ENCODE measurements around the gene THSD4.
"Not testable (repeated sequence)": the region's sequence is repeated elsewhere in the genome, so short reads cannot be mapped to it uniquely, and the experiment has no call there.

THSD4 gene

DNA sequence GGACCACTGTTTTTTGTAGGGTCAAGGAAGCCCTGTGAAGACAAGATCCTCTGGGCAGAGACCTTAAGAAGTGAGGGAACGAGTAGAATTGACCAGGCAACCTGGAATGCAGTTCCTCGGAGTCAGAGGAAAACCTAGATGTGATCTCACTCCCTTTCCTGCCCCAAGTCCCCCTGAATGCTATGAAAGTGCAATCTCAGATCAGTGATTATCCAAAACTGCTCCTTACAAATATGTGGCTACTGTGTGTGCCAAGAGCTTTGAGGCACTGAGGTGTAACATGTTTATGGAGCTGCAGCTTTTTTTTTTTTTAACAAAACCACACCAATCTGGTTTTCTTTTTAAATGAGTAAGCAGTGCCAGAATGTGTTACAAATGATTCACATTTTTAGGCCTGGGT lies 35.8 kb downstream of the THSD4 start:
- DNase-seq, result no peak

DNA sequence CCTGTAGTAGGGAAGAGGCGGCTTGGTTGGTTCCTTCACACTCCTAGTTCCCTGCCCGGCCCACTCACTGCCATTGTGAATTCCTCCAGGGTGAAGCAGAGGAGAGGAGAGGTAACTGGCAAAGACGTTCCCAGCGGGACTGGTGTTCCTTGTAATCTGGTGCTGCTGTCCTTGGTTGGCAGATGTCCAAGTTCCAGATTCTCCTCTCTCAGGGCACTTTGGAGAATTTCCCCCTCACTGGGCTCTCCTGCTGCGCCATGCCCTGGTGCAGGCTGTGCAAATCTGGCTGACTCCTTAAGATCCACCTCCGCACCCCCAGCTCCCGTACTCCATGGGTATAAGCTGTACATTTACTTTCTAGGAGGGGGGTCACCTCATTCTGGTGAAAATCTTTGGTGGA lies 37.3 kb downstream of the THSD4 start:
- no peak for DNase-seq

GRCh38 chr15:71153823-71154524 lies 38.7 kb downstream of the THSD4 start:
- peak; percentile 10 for DNase-seq

- no peak for DNase-seq
Measured at GRCh38 chr15:71154607-71155200, 39.4 kb downstream of the THSD4 start.

- no peak for DNase-seq
Measured at GRCh38 chr15:71155534-71155933, 40.3 kb downstream of the THSD4 start.

DNA sequence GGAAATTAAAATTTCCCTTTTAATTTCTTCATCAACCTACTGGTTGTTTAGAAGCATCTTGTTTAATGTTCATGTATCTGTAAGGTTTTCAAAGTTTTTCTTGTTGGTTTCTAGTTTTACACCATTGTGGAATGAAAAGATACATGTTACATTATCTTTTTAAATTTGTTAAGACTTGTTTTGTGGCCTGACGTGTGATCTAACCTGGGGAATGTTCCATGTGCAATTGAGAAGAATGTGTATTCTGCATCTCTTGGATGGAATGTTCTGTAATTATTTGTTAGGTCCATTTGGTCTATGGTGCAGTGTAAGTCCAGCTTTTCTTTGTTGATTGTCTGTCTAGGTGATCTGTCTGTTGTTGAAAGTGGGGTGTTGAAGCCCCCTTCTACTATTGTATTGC lies 45.7 kb downstream of the THSD4 start:
- DNase-seq, result no peak

GRCh38 chr15:71162309-71162708 lies 47.0 kb downstream of the THSD4 start:
- DNase-seq, result no peak

DNA sequence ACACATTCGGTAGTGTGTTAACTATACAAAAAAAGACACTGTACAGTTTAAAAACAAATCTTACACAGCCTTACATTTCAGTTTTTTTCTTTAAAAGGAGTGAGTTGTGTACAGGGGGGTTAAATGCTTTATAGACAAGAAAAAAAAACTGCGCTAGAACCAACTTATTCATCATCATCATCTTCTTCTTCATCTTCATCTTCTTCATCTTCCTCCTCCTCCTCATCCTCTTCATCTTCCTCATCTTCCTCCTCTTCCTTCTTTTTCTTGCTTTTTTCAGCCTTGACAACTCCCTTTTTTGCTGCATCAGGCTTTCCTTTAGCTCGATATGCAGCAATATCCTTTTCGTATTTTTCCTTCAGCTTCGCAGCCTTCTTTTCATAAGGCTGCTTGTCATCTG lies 49.3 kb downstream of the THSD4 start:
- not testable (repeated sequence) for DNase-seq

DNA sequence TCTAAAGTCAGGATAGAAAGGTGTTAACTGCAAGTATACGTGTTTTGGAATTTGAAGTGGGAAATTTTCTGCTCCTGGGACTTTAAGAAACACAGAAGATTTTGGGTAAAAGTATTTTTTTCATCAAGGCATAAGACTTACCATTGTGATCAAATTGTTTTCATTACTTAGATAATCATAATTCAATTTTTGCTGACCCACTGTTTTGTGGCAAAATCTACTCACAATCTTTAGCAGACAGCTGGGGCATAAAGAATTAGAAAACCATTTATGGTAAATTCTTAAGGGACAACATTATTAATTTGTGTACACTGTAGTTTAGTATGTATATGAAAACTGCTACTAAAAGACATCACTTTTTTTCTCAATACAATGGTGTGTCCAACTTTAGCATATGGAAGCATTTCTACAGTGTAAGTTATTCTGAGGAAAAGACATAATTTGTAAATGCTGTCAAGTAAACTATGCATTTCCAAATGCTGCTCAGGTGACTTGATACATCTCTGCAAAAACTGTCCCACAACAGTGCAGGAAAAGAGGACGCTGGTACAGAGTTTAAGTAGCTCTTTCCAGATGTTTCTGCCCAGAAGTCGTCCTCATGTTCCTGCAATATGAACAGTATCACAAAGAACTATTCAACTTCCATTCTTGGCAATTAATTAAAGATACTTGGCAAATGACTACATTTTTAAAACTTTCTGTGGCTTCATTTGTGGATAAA lies 52.3 kb downstream of the THSD4 start:
- no peak for DNase-seq

DNA sequence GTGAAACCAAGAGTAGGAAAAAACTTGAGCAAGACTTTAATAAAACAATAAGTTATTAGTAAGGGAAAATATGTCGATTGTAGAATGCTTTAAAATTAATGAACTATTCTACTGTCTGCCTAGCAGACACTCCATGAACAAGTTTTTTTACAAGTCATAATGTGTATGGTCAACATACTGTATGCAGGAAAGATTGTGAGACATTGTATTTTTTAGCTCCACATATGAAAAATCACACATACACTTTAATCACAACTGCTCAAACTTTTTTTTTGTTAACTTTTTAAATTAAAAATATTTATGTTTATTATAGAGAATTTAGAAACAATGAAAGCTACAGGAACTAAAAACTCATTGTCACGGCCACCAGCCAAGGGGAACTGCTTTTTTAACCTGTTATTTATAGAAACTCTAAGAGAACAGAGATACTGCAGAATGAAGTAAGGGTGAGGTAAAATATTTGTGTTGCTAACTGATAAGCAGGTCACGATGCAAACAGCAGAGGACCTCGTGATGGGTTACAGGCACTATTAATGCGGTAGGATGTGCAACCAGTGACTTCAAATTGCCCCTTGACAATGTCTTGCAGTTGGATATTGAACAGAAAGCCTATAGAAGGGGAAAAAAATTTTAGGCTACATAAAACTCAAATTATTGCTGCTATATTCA lies 53.0 kb downstream of the THSD4 start:
- no peak for DNase-seq

DNA sequence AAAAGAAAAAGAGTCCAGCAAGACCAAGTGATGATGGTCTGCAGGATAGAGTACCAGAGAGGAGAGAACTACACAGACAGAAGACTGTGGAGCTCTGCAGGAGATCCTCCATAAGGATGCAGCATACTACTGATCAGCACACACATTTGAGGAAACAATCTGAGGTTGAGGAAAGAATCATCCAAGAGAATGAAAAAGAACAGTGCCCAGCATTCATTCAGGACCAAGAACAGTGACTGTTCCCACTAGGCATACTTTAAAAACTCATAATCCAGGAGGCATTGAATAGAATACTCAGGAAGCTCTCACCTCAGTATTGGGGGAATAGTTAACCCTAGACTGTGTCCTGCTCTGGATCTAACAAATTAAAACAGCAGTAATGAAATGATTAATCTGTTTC lies 54.9 kb downstream of the THSD4 start:
- DNase-seq, result no peak

GRCh38 chr15:71171195-71171594 lies 55.9 kb downstream of the THSD4 start:
- DNase-seq, result no peak

- not testable (repeated sequence) for DNase-seq
Measured at GRCh38 chr15:71174360-71174759, 59.1 kb downstream of the THSD4 start.

DNA sequence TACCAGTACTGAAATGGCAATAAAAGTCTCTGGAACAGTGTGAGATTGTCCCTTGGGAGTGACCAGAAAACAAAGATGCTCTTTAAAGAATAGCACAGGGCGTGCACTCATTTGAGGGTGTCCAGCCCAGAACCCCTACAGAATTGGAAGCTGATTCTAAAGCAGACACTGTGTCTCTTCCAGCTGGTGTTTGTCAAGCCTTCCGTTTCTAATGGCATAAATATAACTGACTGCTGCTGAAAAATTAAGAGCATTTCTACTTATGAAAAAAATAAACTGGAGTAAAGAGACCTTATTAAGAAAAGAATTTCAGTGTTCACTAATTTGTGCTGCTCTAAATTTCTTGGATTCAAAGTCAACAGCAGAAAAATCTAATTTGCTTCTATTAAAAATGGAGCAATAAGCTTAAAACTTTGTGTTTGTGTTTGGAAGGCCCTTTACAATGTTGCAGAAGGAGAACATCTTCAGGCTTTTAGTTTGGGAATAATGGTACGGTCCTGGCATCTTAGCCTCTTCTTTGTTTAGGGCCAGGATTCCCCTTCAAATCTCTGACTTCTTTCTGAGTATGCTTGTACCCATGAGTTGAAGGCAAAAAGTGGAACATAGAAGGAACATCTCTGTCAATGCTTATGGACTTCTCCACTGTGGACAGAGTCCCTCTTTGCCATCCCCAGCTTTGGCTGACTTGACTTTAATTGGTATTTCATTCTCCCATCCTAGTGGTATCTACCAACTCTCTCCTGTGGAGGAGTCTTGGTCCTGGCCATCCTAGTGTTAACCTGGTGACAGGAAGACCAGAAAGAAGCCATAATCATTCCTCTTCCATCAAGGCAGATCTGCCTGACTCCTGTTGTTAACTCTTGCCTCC lies 65.9 kb downstream of the THSD4 start:
- DNase-seq, result no peak

DNA sequence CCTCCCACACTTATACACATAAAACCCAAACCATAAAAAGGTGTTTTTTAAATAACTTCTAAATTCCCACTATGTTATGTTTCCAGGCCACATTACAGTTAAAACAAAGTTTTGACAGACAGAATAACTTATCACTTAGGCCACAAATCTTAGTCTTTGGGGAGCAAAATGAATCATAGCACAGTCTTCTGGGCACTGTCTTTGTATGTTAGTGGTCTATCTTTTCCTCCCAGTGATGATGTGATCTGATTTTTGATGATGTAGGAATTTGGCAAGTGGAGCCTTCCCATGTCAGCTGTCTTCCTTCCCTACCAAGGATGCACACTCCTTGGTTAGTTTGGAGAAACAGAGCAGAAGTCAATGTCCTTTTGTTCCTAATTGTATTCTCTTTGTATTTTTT lies 67.3 kb downstream of the THSD4 start:
- DNase-seq, result no peak

- DNase-seq, result no peak
Measured at GRCh38 chr15:71183063-71183462, 67.8 kb downstream of the THSD4 start.

DNA sequence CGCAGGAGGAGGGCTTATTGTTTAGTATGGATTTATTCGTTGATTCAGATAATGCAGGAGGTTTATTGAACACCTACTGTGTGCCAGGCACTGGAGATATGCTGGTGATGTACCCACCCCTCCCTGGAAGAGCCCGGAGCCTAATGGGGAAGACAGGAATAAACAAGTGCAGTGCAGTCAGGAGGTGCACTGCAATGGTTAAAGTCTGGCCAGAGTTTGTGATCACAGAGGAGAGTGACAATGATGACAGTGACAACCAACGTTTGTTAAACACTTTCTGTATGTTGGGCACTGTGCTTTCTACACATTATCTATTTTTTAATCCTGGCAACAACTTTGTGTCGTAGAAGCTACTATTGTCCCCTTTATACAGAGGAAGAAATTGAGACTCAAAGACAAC lies 70.4 kb downstream of the THSD4 start:
- DNase-seq, result no peak

- DNase-seq, result no peak
Measured at GRCh38 chr15:71186267-71186666, 71.0 kb downstream of the THSD4 start.

GRCh38 chr15:71187078-71187477 lies 71.8 kb downstream of the THSD4 start:
- DNase-seq, result no peak

DNA sequence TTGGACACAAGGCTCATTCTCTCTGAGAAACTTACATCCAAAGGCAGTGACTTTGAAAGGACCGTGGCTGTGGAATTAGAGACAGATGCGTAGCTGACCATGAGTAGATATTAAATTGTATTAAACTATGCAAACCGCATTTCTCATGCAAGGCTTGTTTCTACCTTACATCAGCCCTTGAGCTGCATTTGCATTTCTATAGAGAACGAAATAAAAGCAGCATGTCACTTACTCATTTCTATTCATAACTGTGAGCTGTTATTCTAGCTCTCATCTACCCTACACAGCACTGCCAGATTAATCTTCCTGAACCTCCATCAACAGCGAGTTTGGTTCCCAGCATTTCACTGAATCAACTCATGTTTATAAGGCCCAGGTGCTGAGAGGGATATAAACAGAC lies 72.3 kb downstream of the THSD4 start:
- DNase-seq, result no peak

GRCh38 chr15:71189718-71190117 lies 74.4 kb downstream of the THSD4 start:
- DNase-seq, result no peak

DNA sequence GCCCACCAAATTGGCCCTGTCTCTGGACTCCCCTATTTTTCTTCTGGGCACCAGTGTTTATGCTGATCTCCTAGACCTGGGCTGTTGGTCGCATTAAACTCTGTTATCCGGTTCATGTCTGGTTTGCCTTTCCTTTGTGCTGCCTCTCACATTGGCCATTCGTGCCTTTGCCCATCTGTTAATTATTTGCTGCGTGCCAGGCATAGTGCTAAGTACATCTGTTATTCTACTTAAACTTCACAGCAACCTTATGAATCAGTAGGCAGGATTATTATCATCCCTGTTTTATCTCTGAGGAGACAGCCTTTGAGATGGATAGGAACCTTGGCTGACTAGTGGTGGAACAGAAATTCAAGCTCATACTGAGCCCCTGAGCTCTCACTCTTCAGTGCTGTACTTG lies 76.0 kb downstream of the THSD4 start:
- DNase-seq, result no peak

DNA sequence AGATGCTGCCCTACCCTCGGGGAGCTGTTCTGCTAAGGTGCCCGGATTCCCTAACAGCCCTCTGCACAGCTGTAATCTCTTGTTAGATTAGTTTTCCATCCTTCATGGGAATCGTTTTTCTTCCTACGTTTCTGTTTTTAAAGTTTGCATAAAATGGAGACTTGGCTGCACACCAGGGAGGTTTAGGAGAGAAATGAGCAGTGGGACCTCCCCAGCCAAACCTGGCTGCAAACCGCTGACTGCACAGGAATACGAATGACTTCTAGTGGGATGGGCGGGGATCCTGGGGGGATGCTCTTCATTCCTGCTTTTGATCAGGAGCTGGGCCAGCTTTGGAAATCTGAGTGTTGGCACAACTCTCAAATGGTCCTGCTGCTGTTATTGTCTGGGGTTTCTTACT lies 77.5 kb downstream of the THSD4 start:
- no peak for DNase-seq

All from NCI-H2171 (cell line).